Fibroblast of the aortic adventitia (primary cell): ENCODE measurements around the gene VAT1L. TPM values are rescaled to one million over a fixed set of nuclear protein-coding genes. Genes with fewer than 3 reads are reported as not detected.

ENCODE experiments used
- DNase-seq: peaks from one replicate; pipeline ENCODE4 v3.0.0-alpha.2; 2010; ENCODE audit warnings: low read depth
- H3K4me3 ChIP-seq: 2 replicates; pipeline ENCODE4 v1.5.1; 2011; ENCODE audit warnings: low read depth, mild to moderate bottlenecking, control low read depth, low read length, moderate library complexity
- total RNA-seq: library from RNA; depleted of rRNA; stranded (reverse); fragments of >200 nt; gene quantifications from 2 replicates; pipeline ENCODE4 v1.2.3, GENCODE V29; 2012; ENCODE audit warnings: low replicate concordance
- TF ChIP-seq, protein P1 (sequence below): IDR thresholded peaks from 2 replicates; pipeline ENCODE4 v1.5.1; 2011; ENCODE audit warnings: mild to moderate bottlenecking, low read length, control low read depth, inconsistent platforms; ENCODE audit not compliant: insufficient read depth

The VAT1L gene
- total RNA-seq, 1 donor: 12.2 TPM

DNA sequence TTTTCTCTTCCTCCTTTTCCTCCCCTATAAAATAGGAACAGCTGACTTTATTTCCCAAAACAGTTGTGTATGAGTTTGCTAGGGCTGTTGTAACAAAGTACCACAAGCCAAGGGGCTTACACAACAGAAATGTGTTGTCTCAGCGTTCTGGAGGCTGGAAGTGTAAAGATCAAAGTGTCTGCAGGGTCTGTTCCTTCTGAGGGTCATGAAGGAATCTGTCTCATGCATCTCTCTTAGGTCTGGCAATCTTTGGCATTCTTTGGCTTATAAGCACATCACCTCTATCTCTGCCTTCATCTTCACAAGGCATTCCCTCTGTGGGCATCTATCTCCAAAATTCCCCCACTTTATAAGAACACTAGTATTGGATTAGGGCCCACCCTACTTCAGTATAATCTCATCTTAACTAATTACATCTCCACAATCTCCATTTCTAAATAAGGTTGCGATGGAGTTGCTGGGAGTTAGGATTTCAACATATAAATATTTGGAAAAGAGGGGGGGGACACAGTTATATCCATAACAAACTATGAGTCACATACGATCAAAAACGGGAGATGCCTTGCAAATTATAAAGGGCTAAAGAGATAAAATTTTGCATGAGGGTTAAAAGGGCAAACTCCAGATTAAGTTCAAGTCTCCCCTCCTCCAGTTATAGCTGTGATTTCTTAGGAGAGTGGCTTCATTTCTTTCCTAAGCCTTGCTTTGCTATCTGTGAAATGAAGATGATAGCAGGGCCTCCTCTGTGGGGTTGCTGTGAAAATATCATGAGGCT lies 109.7 kb downstream of the VAT1L start:
- TF ChIP-seq, protein P1, sequence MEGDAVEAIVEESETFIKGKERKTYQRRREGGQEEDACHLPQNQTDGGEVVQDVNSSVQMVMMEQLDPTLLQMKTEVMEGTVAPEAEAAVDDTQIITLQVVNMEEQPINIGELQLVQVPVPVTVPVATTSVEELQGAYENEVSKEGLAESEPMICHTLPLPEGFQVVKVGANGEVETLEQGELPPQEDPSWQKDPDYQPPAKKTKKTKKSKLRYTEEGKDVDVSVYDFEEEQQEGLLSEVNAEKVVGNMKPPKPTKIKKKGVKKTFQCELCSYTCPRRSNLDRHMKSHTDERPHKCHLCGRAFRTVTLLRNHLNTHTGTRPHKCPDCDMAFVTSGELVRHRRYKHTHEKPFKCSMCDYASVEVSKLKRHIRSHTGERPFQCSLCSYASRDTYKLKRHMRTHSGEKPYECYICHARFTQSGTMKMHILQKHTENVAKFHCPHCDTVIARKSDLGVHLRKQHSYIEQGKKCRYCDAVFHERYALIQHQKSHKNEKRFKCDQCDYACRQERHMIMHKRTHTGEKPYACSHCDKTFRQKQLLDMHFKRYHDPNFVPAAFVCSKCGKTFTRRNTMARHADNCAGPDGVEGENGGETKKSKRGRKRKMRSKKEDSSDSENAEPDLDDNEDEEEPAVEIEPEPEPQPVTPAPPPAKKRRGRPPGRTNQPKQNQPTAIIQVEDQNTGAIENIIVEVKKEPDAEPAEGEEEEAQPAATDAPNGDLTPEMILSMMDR: no peak
- no peak for DNase-seq
- H3K4me3 ChIP-seq: no peak overlapping the region

DNA sequence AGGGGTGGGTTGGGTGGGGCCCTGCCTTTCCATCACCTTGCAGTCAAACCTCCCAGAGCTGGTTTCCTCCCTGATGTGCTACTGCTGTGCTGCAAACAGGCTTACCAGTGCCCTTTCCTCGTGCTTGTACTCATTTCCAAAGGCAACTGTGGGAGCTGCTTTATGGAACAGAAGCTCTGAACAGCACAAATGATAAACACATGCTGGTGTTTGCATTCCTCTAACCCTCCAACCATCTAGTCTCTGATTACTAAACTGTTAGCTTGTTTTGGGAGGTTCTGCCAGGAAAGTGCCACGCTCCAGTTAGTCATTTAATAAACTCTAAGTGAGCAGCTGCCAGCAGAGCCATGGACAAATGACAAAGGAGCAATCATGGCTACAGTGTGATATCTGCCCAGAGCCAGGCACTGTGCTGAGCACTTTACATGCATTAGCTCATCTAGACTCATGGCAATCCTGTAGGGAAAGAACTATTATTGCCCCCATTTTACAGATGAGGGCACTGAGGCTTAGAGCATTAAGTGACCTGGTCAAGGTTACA lies 110.4 kb downstream of the VAT1L start:
- peak; percentile 57 for DNase-seq
- TF ChIP-seq, protein P1: no peak
- H3K4me3 ChIP-seq: no peak overlapping the region

DNA sequence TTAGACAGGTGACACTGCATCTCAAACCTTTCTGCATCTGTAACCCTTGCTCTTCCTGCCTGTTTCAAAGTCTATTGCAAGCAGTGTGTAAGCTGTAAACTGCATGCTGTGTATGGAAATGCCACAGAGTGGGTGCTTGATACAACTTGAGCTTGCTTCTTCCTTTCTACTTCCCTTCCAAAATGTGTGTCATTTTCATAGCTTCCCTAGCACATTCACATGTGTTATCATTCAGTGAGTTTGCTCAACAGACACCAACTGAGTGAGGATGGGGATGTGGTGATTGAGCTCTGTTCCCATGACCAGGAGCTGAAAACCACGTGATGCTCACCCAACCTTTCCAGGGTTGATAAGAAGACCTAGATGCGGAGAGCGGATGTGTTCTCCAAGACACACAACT lies 111.1 kb downstream of the VAT1L start:
- H3K4me3 ChIP-seq: no peak overlapping the region
- DNase-seq: no peak
- TF ChIP-seq, protein P1: no peak

DNA sequence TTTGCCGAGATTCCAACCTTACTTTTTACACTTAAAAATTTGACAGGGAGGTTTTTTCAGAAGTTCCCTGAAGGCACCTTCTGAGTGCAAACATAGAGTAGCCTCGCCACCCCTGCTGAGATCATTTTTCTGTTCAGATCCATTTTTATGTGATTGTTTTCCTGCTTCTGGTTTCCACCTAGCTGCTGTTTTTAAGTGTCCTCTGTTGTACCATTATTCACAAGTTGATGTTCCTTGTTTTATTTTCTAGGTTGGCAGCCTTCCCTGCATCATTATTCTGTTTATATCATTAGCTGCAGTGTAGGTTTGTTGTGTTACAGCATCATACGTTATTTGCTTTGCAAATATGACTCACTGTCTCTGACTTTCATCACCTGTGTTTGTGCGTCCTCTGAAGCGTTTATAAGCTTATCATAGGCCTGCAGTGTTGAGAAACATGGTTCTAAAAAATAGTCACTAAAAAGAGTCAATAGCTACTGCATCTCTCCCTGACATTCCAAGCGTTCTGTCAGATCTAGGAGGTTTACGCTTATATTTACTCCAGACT lies 117.1 kb downstream of the VAT1L start:
- no peak for DNase-seq

DNA sequence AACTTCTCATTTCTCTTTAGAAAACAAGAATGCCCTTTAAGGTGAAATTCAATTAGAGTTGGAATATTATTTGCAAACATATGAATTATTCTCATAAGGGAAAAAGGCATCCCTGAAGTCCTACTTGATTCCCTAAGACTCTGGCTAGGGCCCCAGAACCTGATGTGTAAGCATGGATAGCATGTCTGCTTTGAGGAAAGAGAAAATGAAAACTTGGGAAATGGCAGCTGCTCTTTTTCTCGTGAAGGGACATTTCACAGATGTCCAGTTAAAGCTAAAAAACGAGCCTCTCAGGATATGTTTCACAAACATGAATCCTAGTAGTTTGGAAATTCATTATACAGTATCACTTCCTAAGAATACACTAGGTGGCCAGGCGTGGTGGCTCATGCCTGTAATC lies 121.7 kb downstream of the VAT1L start:
- TF ChIP-seq, protein P1: no peak
- H3K4me3 ChIP-seq: no peak overlapping the region
- DNase-seq: no peak

More for the DNA sequence above, 117.1 kb downstream of the VAT1L start:
- no peak overlapping the region for H3K4me3 ChIP-seq
- TF ChIP-seq, protein P1: no peak

DNA sequence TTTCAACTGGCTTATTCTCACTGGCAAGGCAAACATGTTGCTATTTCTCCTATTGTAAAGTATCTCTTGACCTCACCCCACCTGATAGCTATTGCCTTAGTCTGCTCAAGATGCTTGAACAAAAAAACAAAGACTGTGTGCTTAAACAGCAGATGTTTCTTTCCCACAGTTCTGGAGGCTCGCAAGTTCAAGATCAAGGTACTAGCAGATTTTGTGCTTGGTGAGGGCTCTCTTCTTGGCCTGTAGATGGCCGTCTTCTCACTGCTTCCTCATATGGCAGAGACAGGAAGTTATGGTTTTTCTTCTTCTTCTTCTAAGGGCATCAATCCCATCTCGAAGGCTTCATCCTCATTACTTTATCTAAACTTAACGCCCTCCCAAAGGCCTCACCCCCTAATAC lies 124.3 kb downstream of the VAT1L start:
- DNase-seq: no peak
- TF ChIP-seq, protein P1: no peak

More for the DNA sequence above, 124.3 kb downstream of the VAT1L start:
- H3K4me3 ChIP-seq: no peak overlapping the region
